ENCODE results near the gene RETREG2. TPM values are rescaled to one million over a fixed set of nuclear protein-coding genes. Genes with fewer than 3 reads are reported as not detected.

The RETREG2 gene
- total RNA-seq, 4 donors from 2014 or later, result 49.8 to 63.7 (median 57.6) TPM

DNA sequence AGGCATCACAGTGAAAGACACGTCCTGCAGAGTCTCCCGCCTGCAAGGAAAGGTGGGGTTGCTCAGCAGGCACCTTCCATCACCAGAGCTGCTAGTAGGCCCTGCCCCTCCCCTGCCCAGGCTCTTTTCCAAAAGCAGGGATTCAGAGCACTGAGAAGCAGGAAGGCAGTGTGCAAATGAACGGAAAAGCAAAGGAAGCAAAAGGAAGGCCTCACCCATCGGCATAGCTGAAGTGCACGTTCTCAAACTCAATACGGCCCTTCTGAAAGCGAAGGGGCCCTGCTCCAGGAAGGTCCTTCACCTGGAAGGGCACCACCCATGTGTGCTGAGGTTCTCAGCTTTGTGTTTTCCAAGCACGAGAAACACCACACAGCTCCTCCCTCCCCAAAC is 34.9 kb downstream of the RETREG2 start:
- Histone ChIP-seq H3K27me3 (no peaks in the 10 kb centered on the region), H3K27ac (no peak overlapping the region), H3K4me3 (no peak overlapping the region), H3K36me3 (peaks cover 0 to 78% of the 10 kb centered on the region in 2 donors), H3K9me3 (no peaks in the 10 kb centered on the region), H3K4me1 (peaks cover 0 to 39% (median 9%) of the 10 kb centered on the region in 3 donors)
- TF ChIP-seq EP300 (IDR thresholded peaks at IDR 0.05), result no peak
- no peak for TF ChIP-seq POLR2AphosphoS5 (IDR thresholded peaks at IDR 0.05)
- TF ChIP-seq POLR2A (IDR thresholded peaks at IDR 0.05), result no peak
- TF ChIP-seq, protein P1, sequence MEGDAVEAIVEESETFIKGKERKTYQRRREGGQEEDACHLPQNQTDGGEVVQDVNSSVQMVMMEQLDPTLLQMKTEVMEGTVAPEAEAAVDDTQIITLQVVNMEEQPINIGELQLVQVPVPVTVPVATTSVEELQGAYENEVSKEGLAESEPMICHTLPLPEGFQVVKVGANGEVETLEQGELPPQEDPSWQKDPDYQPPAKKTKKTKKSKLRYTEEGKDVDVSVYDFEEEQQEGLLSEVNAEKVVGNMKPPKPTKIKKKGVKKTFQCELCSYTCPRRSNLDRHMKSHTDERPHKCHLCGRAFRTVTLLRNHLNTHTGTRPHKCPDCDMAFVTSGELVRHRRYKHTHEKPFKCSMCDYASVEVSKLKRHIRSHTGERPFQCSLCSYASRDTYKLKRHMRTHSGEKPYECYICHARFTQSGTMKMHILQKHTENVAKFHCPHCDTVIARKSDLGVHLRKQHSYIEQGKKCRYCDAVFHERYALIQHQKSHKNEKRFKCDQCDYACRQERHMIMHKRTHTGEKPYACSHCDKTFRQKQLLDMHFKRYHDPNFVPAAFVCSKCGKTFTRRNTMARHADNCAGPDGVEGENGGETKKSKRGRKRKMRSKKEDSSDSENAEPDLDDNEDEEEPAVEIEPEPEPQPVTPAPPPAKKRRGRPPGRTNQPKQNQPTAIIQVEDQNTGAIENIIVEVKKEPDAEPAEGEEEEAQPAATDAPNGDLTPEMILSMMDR (IDR thresholded peaks at IDR 0.05), result no peak
- no peak for ATAC-seq
- 86 to 92% methylated on average over 6 of the region's 8 CpGs for WGBS, 2 donors (ENCODE audit: low coverage in 1 of 2)

DNA sequence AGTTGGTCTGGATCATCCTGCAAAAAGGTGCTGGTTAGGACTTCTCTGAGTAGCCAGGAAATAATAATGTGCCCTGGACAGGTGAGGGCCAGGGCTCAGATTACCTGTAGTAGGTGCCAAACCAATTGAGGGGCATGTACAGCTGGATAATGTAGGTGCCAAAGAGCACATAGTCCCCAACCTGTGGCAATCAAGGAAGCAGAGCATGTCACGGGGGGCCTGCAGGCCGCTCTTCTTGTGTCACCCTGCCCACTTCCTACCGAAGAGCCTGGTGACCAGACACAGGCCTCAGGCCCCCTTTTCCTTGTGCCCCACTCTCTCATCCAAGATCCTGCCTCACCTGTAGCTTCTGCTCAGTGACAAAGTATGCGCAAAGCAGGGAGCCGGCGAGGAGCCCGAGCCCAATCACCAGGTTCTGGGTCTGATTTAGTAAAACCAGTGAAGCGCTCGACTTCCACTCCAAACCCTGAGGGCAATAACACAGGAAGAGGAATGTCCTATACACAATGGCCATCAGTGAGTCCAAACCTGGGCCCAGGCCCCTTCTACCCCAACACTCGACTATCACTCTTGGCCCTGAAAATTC is 35.5 kb downstream of the RETREG2 start:
- 80 to 90% methylated on average over 2 to 3 of the region's 10 CpGs for WGBS, 2 donors (ENCODE audit: low coverage in 1 of 2)

DNA sequence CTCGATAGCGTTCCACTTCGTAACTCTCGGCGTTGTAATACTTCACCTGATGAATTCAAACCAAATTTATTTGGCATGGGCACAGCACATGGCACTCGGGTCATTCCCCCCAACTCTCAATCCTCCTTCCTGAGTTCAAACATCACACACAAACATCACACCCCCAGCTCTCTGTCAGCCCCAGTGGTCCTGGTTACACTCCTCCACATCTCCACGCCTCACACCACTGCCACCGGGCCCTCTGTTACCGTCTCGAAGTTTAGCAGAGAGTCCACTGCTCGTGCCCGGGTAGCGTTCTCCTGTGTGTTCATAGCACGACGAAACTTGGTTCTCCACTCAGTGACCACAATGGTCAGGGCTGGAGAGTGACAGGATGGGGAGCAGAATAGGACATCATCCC is 36.1 kb downstream of the RETREG2 start:
- no peak overlapping the region for H3K4me3 ChIP-seq
- TF ChIP-seq EP300 (IDR thresholded peaks at IDR 0.05), result no peak
- H3K27me3 ChIP-seq, result no peaks in the 10 kb centered on the region
- no peak for ATAC-seq
- no peak overlapping the region for H3K27ac ChIP-seq
- H3K4me1 ChIP-seq, result peaks cover 0 to 39% (median 12%) of the 10 kb centered on the region in 3 donors
- 73 to 97% methylated on average over 2 to 11 of the region's 15 CpGs for WGBS, 2 donors (ENCODE audit: low coverage in 1 of 2)
- peaks cover 0 to 69% of the 10 kb centered on the region in 2 donors for H3K36me3 ChIP-seq
- H3K9me3 ChIP-seq, result no peaks in the 10 kb centered on the region

More for the DNA sequence above, 35.5 kb downstream of the RETREG2 start:
- Histone ChIP-seq H3K4me1 (peaks cover 0 to 39% (median 11%) of the 10 kb centered on the region in 3 donors), H3K4me3 (no peak overlapping the region), H3K9me3 (no peaks in the 10 kb centered on the region), H3K27me3 (no peaks in the 10 kb centered on the region), H3K27ac (no peak overlapping the region), H3K36me3 (peaks cover 0 to 74% of the 10 kb centered on the region in 2 donors)
- TF ChIP-seq POLR2A (IDR thresholded peaks at IDR 0.05), result no peak
- ATAC-seq, result no peak

DNA sequence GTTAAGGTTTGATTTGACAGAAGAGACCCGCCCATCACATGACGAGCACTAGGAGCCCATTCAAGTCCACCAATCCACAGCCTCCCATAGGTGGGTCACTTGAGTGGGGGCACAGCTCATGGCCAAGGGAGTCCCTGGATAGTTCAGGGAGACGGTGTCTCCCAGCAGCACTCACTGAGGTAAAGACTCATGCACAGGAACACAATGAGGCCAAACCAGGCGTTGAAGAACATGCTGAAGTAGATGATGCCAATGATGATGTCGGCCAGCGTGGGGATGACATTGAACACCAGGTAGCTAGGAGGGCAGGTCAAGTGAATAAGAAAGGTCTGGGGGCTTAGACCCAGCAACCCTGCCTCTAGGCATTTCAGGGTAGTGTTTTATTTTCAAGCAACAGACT is 36.7 kb downstream of the RETREG2 start:
- H3K36me3 ChIP-seq, result peaks cover 0 to 67% of the 10 kb centered on the region in 2 donors
- no peak overlapping the region for H3K27ac ChIP-seq
- peaks cover 3 to 45% (median 18%) of the 10 kb centered on the region in 3 donors for H3K4me1 ChIP-seq
- no peak overlapping the region for H3K4me3 ChIP-seq
- no CpG with 5 or more reads among the region's 6 CpGs for WGBS, 2 donors (ENCODE audit: low coverage in 1 of 2)
- TF ChIP-seq POLR2A (IDR thresholded peaks at IDR 0.05) (no peak), EP300 (IDR thresholded peaks at IDR 0.05) (no peak), POLR2AphosphoS5 (IDR thresholded peaks at IDR 0.05) (no peak)
- TF ChIP-seq, protein P1 (IDR thresholded peaks at IDR 0.05), result no peak
- H3K9me3 ChIP-seq, result no peaks in the 10 kb centered on the region
- no peaks in the 10 kb centered on the region for H3K27me3 ChIP-seq
- no peak for ATAC-seq

DNA sequence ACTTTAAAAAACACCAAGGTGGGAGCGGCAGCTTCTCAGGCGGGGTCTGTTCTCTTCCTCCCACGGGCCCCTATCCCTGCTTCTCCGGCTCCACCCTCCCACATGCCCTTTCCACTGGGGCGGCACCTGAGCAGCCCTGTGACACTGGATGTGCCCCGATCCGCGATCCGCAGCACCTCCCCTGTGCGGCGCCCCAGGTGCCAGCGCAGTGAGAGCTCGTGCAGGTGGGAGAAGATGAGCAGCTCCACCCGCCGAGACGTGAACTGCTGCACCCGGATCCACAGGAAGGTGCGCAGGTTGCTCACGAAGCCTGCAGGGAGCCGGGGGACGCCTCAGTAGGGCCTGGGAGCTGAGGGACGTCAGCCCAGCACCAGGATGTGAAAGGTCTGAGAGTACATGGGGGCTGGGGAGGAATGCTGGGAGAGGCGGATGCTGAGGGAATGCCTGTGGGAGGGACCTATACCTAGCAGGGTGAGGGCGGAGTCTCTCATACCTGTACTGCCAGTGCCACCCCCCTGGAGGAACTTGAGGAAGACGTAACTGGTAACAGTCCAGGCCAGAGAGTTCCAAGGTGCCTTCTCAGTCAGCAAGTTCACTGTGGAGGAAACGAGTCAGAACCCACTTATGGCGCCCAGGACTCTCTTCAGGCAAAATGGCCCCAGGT is 37.9 kb downstream of the RETREG2 start:
- TF ChIP-seq, protein P1 (IDR thresholded peaks at IDR 0.05), result no peak
- TF ChIP-seq EP300 (IDR thresholded peaks at IDR 0.05) (no peak), POLR2AphosphoS5 (IDR thresholded peaks at IDR 0.05) (no peak), POLR2A (IDR thresholded peaks at IDR 0.05) (no peak)
- no peak overlapping the region for H3K4me3 ChIP-seq
- peak overlapping the region in 2 of 4 donors; percentile 95 to 98 for H3K27ac ChIP-seq
- 93% methylated on average over 10 of the region's 27 CpGs; no CpG with 5 or more reads in 1 of the 2 donors for WGBS, 2 donors (ENCODE audit: low coverage in 1 of 2)
- no peak for ATAC-seq
- H3K9me3 ChIP-seq, result no peaks in the 10 kb centered on the region
- H3K36me3 ChIP-seq, result peaks cover 0 to 67% of the 10 kb centered on the region in 2 donors
- H3K27me3 ChIP-seq, result no peaks in the 10 kb centered on the region
- peaks cover 3 to 51% (median 21%) of the 10 kb centered on the region in 3 donors for H3K4me1 ChIP-seq

DNA sequence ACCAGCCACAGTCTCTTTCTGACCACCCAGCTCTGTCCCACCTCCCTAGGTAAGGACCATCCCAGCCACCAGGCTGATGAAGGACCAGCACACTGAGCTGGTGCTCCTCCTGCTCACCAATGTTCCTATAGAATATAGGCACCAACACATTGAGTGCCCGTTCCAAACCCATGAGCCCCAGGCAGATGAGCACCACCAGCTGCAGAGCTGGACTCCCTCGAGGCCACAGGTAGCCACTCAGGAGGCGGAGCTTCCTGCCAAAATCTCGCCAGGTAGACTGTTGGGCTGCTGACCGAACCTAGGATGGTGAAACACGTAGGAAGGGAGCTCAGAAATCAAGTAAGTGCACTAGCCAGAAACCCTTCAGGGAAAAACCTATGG is 38.5 kb downstream of the RETREG2 start:
- H3K27ac ChIP-seq, result peak overlapping the region in 3 of 4 donors; percentile 95 to 98 (median 98)
- peaks cover 0 to 67% of the 10 kb centered on the region in 2 donors for H3K36me3 ChIP-seq

More for the DNA sequence above, 38.5 kb downstream of the RETREG2 start:
- Histone ChIP-seq H3K4me3 (no peak overlapping the region), H3K4me1 (peaks cover 3 to 51% (median 21%) of the 10 kb centered on the region in 3 donors), H3K9me3 (no peaks in the 10 kb centered on the region), H3K27me3 (no peaks in the 10 kb centered on the region)
- TF ChIP-seq, protein P1 (IDR thresholded peaks at IDR 0.05), result no peak
- TF ChIP-seq EP300 (IDR thresholded peaks at IDR 0.05) (no peak), POLR2A (IDR thresholded peaks at IDR 0.05) (no peak), POLR2AphosphoS5 (IDR thresholded peaks at IDR 0.05) (no peak)
- WGBS, 2 donors (ENCODE audit: low coverage in 1 of 2), result no CpG with 5 or more reads among the region's 6 CpGs
- no peak for ATAC-seq
